Vein endothelial cell (primary cell): ENCODE results near the gene TOX2. TPM values are rescaled to one million over a fixed set of nuclear protein-coding genes. Genes with fewer than 3 reads are reported as not detected.

Source experiments
- small RNA-seq: library from RNA; depleted of rRNA; stranded (forward); fragments of <200 nt; gene quantifications from one replicate; pipeline ENCODE3, GENCODE V24; 2012
- total RNA-seq: library from RNA; depleted of rRNA; stranded (reverse); fragments of >200 nt; gene quantifications from 2 replicates; pipeline ENCODE4 v1.2.3, GENCODE V29; 2012

TOX2 gene
- 3.9 and 4.2 TPM in 2 replicates for total RNA-seq

GRCh38 chr20:43914311-43915210 lies at the start of gene TOX2:
Gene TOX2 (plus strand): TSS chr20:43914852. CDS start chr20:43914892, 40 bp downstream.

Small RNA genes within 50 kb of the gene (small RNA-seq; reads per million reads assigned to genes)
- not detected for gene RN7SL443P

Other genes with a start within 250 kb of the TOX2 start
- gene MYBL2, start 247.7 kb upstream of the TOX2 start, total RNA-seq: 24.5 and 28.0 TPM in 2 replicates
- gene GTSF1L, start 187.8 kb upstream of the TOX2 start, total RNA-seq: not detected in 2 replicates